ENCODE data around the gene AK5. TPM values are rescaled to one million over a fixed set of nuclear protein-coding genes. Genes with fewer than 3 reads are reported as not detected.

Gene AK5
- total RNA-seq, 1 experiment from 2014 or later = 27.7 TPM

- in situ Hi-C loops (cut with HindIII; ENCODE audit: low pct_unique_long_range_greater_than_20kb, low sequenced_read_pairs) = no loop called here
- DNase-seq (ENCODE audit: low read depth) = no peak
Observed at GRCh38 chr1:77541162-77541545, 259.3 kb downstream of the AK5 start.

- no peak for DNase-seq (ENCODE audit: low read depth)
- in situ Hi-C loops (cut with HindIII; ENCODE audit: low pct_unique_long_range_greater_than_20kb, low sequenced_read_pairs) = no loop called here
Observed at GRCh38 chr1:77542813-77543420, 261.1 kb downstream of the AK5 start.

- in situ Hi-C loops (cut with HindIII; ENCODE audit: low pct_unique_long_range_greater_than_20kb, low sequenced_read_pairs) = no loop called here
Observed at GRCh38 chr1:77543822-77544448, 262.1 kb downstream of the AK5 start.

GRCh38 chr1:77544845-77545244, 263.0 kb downstream of the AK5 start:
- in situ Hi-C loops (cut with HindIII; ENCODE audit: low pct_unique_long_range_greater_than_20kb, low sequenced_read_pairs) = no loop called here
- no peak for DNase-seq (ENCODE audit: low read depth)

More at GRCh38 chr1:77543822-77544448, 262.1 kb downstream of the AK5 start:
- DNase-seq (ENCODE audit: low read depth) = peak; percentile 46

- in situ Hi-C loops (cut with HindIII; ENCODE audit: low pct_unique_long_range_greater_than_20kb, low sequenced_read_pairs) = no loop called here
- no peak for DNase-seq (ENCODE audit: low read depth)
Observed at GRCh38 chr1:77545970-77546369, 264.2 kb downstream of the AK5 start.

- in situ Hi-C loops (cut with HindIII; ENCODE audit: low pct_unique_long_range_greater_than_20kb, low sequenced_read_pairs) = no loop called here
- DNase-seq (ENCODE audit: low read depth) = no peak
Observed at GRCh38 chr1:77546890-77547289, 265.1 kb downstream of the AK5 start.

GRCh38 chr1:77548285-77548684, 266.5 kb downstream of the AK5 start:
- in situ Hi-C loops (cut with HindIII; ENCODE audit: low pct_unique_long_range_greater_than_20kb, low sequenced_read_pairs) = no loop called here
- DNase-seq (ENCODE audit: low read depth) = no peak

GRCh38 chr1:77550135-77550534, 268.3 kb downstream of the AK5 start:
- DNase-seq (ENCODE audit: low read depth) = no peak
- in situ Hi-C loops (cut with HindIII; ENCODE audit: low pct_unique_long_range_greater_than_20kb, low sequenced_read_pairs) = no loop called here

GRCh38 chr1:77552626-77553025, 270.8 kb downstream of the AK5 start:
- no peak for DNase-seq (ENCODE audit: low read depth)
- in situ Hi-C loops (cut with HindIII; ENCODE audit: low pct_unique_long_range_greater_than_20kb, low sequenced_read_pairs) = no loop called here

- in situ Hi-C loops (cut with HindIII; ENCODE audit: low pct_unique_long_range_greater_than_20kb, low sequenced_read_pairs) = no loop called here
- no peak for DNase-seq (ENCODE audit: low read depth)
Observed at GRCh38 chr1:77553568-77554291, 271.9 kb downstream of the AK5 start.

GRCh38 chr1:77556045-77556444, 274.2 kb downstream of the AK5 start:
- in situ Hi-C loops (cut with HindIII; ENCODE audit: low pct_unique_long_range_greater_than_20kb, low sequenced_read_pairs) = no loop called here
- DNase-seq (ENCODE audit: low read depth) = no peak

- in situ Hi-C loops (cut with HindIII; ENCODE audit: low pct_unique_long_range_greater_than_20kb, low sequenced_read_pairs) = no loop called here
- DNase-seq (ENCODE audit: low read depth) = no peak
Observed at GRCh38 chr1:77557053-77557452, 275.2 kb downstream of the AK5 start.

GRCh38 chr1:77558591-77559164, 276.9 kb downstream of the AK5 start:
- in situ Hi-C loops (cut with HindIII; ENCODE audit: low pct_unique_long_range_greater_than_20kb, low sequenced_read_pairs) = no loop called here

GRCh38 chr1:77560741-77561140, 278.9 kb downstream of the AK5 start:
- DNase-seq (ENCODE audit: low read depth) = no peak
- in situ Hi-C loops (cut with HindIII; ENCODE audit: low pct_unique_long_range_greater_than_20kb, low sequenced_read_pairs) = no loop called here

More at GRCh38 chr1:77558591-77559164, 276.9 kb downstream of the AK5 start:
- DNase-seq (ENCODE audit: low read depth) = no peak

GRCh38 chr1:77562596-77563150, 280.9 kb downstream of the AK5 start:
- no peak for DNase-seq (ENCODE audit: low read depth)
- in situ Hi-C loops (cut with HindIII; ENCODE audit: low pct_unique_long_range_greater_than_20kb, low sequenced_read_pairs) = no loop called here

- in situ Hi-C loops (cut with HindIII; ENCODE audit: low pct_unique_long_range_greater_than_20kb, low sequenced_read_pairs) = no loop called here
- no peak for DNase-seq (ENCODE audit: low read depth)
Observed at GRCh38 chr1:77565321-77565720, 283.5 kb downstream of the AK5 start.

- in situ Hi-C loops (cut with HindIII; ENCODE audit: low pct_unique_long_range_greater_than_20kb, low sequenced_read_pairs) = no loop called here
- DNase-seq (ENCODE audit: low read depth) = no peak
Observed at GRCh38 chr1:77571642-77572041, 289.8 kb downstream of the AK5 start.

- in situ Hi-C loops (cut with HindIII; ENCODE audit: low pct_unique_long_range_greater_than_20kb, low sequenced_read_pairs) = no loop called here
- no peak for DNase-seq (ENCODE audit: low read depth)
Observed at GRCh38 chr1:77579547-77579946, 297.7 kb downstream of the AK5 start.

- in situ Hi-C loops (cut with HindIII; ENCODE audit: low pct_unique_long_range_greater_than_20kb, low sequenced_read_pairs) = no loop called here
- no peak for DNase-seq (ENCODE audit: low read depth)
Observed at GRCh38 chr1:77582905-77583304, 301.1 kb downstream of the AK5 start.
